Measurements from ENCODE around the gene MED9.
"Not testable (repeated sequence)": the region's sequence is repeated elsewhere in the genome, so short reads cannot be mapped to it uniquely, and the experiment has no call there.

The MED9 gene, protein sequence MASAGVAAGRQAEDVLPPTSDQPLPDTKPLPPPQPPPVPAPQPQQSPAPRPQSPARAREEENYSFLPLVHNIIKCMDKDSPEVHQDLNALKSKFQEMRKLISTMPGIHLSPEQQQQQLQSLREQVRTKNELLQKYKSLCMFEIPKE

DNA sequence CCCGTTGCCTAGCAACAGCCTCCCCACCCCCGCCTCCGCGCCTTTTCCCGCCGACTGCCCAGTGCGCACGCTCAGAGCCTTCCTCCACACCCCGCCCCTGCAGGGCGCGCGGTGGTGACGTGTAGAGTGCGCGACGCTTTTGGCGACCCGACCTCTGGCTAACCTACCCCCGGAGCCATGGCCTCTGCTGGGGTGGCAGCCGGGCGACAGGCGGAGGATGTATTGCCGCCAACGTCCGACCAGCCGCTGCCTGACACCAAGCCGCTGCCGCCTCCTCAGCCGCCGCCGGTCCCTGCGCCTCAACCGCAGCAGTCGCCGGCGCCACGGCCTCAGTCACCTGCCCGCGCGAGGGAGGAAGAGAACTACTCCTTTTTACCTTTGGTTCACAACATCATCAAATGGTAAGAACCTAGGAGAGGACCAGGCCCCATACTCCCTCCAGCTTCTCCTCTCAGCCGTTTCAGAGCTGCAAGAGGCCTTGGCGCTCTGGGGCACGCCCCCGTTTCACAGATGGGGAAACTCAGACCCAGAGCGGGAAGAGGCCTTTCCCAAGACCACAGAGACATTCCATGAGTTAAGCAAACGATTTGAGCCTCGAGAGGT lies at the start of gene MED9:
TSS of gene MED9 (plus strand) at position 136 of the 603 bp plus-strand sequence. CDS start at position 178, 42 bp downstream.
- DNase-seq: peak; percentile 85 to 90 (median 88)

DNA sequence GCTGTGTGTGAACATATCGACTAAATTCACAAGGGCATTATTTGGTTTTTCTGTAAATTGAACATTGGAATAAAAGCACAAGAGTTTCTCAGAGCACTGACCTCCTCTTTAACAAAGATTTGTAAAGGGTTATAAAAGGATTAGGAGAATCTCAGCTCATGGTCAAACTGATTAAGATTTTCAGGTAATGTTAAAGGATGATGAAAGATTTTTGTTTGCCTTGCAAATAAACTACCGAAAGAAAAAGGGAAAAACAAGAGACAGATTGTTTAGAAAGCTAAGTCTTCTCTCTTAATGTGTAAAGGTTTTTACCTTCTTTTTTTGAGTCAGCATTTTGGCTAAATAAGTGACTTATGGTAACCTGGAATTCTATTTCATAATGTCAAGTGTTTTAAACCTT lies 47.6 kb upstream of the MED9 start:
- DNase-seq: no peak

DNA sequence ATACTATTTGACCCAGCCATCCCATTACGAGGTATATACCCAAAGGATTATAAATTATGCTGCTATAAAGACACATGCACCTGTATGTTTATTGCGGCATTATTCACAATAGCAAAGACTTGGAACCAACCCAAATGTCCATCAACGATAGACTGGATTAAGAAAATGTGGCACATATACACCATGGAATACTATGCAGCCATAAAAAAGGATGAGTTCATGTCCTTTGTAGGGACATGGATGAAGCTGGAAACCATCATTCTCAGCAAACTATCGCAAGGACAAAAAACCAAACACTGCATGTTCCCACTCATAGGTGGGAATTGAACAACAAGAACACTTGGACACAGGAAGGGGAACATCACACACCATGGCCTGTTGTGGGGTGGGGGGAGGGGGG lies 45.9 kb upstream of the MED9 start:
- not testable (repeated sequence) for DNase-seq

GRCh38 chr17:17431605-17432004 lies 45.2 kb upstream of the MED9 start:
- no peak for DNase-seq

DNA sequence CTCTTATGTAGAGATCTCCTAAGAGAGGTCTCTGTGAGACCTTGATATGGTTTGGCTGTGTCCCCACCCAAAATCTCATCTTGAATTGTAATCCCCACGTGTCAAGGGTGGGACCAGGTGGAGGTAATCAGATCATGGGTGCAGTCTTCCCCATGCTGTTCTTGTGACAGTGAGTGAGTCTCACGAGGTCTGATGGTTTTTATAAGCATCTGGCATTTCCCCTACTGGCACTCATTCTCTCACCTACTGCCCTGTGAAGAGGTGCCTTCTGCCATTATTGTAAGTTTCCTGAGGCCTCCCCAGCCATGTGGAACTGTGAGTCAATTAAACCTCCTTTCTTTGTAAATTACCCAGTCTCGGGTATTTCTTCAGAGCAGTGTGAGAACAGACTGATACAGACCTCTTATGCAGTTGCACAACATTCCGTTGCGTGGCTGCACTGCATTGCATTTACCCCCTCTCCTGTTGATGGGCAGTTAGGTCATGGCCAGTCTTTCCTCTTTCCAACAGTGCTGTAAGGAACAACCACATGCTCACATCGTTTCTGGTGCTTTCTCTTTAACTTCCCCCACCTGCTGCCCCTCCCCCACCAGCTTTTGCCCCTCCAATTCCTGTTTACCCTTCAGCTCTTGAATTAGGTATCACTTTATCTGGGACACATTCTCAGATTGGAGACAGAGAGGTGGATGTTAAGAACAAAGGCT lies 43.6 kb upstream of the MED9 start:
- DNase-seq: no peak

- no peak for DNase-seq
These were observed 42.3 kb upstream of the MED9 start for GRCh38 chr17:17434477-17434876.

DNA sequence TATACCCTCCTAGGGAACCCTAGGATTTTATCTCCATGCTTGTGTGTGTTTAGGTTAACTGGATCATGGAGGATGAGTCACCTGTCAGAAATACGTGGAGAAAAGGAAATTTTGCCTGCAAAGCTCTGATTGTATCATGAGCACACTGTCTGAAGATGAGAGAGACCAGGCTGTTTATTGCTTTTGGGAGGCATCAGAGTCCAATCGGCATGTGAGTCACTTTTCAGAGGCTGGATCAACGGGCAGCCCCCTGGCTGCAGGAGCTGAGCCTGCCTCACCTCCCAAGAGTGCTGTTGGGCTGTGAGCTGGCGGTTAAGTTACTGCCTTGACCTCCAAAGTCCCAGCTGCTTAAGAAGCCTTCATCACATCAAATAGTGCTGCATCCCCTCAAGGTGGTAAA lies 41.5 kb upstream of the MED9 start:
- DNase-seq: no peak

DNA sequence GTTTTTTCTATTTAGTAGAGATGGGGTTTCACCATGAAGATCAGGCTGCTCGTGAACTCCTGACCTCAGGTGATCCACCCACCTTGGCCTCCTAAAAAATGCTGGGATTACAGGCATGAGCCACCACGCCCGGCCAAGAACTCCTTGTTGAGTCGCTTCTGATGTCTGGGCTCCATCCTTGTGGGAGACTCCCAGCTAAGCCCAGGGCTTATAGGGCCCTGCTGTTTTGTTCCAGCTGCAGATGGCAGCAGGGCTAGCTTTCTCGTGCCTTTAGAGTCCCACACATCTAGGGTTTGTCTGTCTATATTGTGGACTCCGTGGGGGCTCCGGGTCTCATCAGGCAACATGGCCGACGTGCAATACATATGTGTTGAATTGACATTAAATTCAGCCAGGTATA lies 39.3 kb upstream of the MED9 start:
- no peak for DNase-seq

- DNase-seq: no peak
These were observed 38.9 kb upstream of the MED9 start for GRCh38 chr17:17437893-17438292.

GRCh38 chr17:17440010-17440843 lies 36.6 kb upstream of the MED9 start:
- DNase-seq: peak; percentile 60 to 98 (median 89)

GRCh38 chr17:17440938-17441675 lies 35.7 kb upstream of the MED9 start:
- peak; percentile 8 to 67 (median 13) for DNase-seq

- no peak for DNase-seq
These were observed 33.6 kb upstream of the MED9 start for GRCh38 chr17:17443173-17443572.

DNA sequence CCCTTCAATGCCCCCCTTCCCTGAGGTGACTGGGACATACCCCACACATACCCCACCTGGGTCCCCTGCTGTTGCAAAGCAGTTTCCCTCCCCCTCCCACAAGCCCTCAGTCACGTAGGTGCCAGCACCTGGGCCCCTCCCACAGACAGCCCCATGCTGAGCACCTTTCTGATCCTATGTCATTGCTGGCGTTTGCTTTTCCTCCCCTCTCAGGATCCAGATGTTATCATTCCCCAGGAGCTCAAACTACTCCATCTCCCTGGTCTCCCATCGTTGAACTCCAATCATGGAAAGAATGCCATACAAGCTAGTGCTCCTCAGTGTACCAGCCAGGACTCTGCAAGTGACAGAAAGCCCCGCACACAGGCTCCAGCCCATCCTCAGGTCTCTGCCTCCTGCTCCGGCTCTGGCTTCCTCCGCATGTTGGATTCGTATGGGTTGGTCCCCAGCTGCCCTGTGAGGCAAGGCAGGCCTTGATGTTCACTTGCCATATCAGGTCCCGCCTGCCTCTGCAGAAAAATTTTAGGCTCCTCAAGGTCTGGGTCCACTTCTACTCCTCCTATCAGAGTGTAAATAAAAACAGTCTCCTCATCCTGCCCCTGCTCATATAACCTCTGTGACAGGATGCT lies 31.4 kb upstream of the MED9 start:
- DNase-seq: peak in 1 of 3 experiments; percentile 2

DNA sequence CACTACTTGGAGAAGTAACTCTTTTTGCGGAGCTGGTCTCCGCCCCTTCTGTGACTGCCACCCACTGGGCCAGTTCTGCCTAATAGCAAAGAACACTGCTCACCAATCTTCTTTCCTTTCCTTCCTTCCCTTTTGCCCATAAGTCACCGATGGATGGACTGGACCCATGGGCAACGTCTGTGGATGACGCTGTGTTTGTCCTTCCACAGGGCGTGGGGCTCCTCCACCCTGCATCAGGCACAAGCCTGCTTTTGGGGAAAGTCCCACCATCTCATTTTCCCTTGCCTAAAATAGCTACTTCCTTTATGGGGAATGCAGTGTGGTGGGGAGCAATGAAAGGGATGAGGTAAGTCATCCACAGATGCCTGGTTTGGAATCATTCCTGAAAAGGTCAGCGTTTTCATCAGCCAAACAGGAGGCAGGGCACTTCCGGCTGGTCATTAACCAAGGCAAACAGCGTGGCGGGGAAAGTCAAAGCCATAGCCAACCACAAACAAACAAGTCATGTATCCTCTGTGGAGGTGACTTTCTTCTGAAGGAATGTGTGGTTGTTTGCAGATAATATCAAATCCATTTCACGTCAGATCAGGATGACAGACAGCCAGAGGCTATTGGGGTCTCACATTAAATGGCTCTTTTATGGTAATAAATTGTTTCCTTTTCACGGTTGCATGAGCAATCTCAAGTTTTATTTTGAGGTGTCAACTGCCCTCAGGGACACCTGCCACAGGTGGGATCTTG lies 30.7 kb upstream of the MED9 start:
- DNase-seq: peak in 2 of 3 experiments; percentile 1 to 20

GRCh38 chr17:17446666-17447155 lies 30.1 kb upstream of the MED9 start:
- no peak for DNase-seq

- DNase-seq: no peak
These were observed 29.5 kb upstream of the MED9 start for GRCh38 chr17:17447264-17447663.

- DNase-seq: no peak
These were observed 28.7 kb upstream of the MED9 start for GRCh38 chr17:17448076-17448475.

DNA sequence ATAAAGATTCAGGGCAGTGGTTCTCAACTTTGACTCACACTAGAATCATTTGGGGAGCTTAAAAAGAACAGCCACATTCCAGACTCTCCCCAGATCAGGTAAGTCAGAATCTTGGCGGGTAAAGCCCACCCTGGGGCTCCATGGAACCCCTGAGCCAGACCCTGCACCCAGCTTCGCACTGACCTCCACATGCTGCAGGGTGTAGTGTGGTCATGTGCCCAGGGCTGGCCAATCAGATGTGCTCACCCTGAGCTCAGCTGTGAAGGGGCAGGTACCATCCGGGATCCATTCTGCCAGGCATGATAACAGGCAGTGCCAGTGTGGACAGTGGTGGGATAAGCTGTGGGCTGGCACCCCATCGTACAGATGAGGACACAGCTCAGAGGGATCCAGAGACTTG lies 28.1 kb upstream of the MED9 start:
- DNase-seq: no peak

GRCh38 chr17:17453088-17453487 lies 23.7 kb upstream of the MED9 start:
- DNase-seq: no peak

- no peak for DNase-seq
These were observed 22.5 kb upstream of the MED9 start for GRCh38 chr17:17454276-17454675.

DNA sequence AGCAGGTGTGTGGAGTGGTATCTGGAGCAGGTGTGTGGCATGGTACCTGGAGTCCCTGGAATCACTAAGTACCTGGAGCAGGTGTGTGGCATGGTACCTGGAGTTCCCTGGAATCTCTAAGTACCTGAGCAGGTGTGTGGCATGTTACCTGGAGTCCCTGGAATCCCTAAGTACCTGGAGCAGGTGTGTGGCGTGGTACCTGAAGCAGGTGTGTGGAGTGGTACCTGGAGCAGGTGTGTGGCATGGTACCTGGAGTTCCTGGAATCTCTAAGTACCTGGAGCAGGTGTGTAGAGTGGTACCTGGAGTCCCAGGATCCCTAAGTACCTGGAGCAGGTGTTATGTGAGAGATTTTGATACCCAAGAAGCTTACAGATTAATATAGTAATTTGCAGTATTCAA lies 22.1 kb upstream of the MED9 start:
- DNase-seq: not testable (repeated sequence)
